HG02973 (cell line): Measurements from ENCODE around the gene C2CD3.
"Not testable (repeated sequence)": the region's sequence is repeated elsewhere in the genome, so short reads cannot be mapped to it uniquely, and the experiment has no call there.

Source experiments
- ATAC-seq: cut with Tn5 transposase; IDR thresholded peaks from one replicate; pipeline ENCODE4 v1.9.1; 2021; ENCODE audit warnings: moderate library complexity; ENCODE audit not compliant: unreplicated experiment

The C2CD3 gene

GRCh38 chr11:74123008-74123448 lies 47.8 kb downstream of the C2CD3 start:
- no peak for ATAC-seq

- no peak for ATAC-seq
Measured at GRCh38 chr11:74121804-74122203, 49.0 kb downstream of the C2CD3 start.

- ATAC-seq: not testable (repeated sequence)
Measured at GRCh38 chr11:74120260-74121035, 50.4 kb downstream of the C2CD3 start.

GRCh38 chr11:74116719-74117118 lies 54.1 kb downstream of the C2CD3 start:
- ATAC-seq: no peak

- ATAC-seq: no peak
Measured at GRCh38 chr11:74112877-74113276, 57.9 kb downstream of the C2CD3 start.

- ATAC-seq: no peak
Measured at GRCh38 chr11:74106124-74106523, 64.7 kb downstream of the C2CD3 start.

GRCh38 chr11:74102321-74102720 lies 68.5 kb downstream of the C2CD3 start:
- no peak for ATAC-seq

GRCh38 chr11:74100735-74101134 lies 70.1 kb downstream of the C2CD3 start:
- no peak for ATAC-seq

GRCh38 chr11:74100231-74100630 lies 70.6 kb downstream of the C2CD3 start:
- ATAC-seq: no peak

- ATAC-seq: no peak
Measured at GRCh38 chr11:74097686-74098237, 73.0 kb downstream of the C2CD3 start.

- ATAC-seq: no peak
Measured at GRCh38 chr11:74094393-74094792, 76.4 kb downstream of the C2CD3 start.

GRCh38 chr11:74092425-74092824 lies 78.4 kb downstream of the C2CD3 start:
- ATAC-seq: no peak

- no peak for ATAC-seq
Measured at GRCh38 chr11:74091549-74091948, 79.3 kb downstream of the C2CD3 start.

- ATAC-seq: no peak
Measured at GRCh38 chr11:74090701-74091100, 80.1 kb downstream of the C2CD3 start.

GRCh38 chr11:74086242-74086884 lies 84.4 kb downstream of the C2CD3 start:
- no peak for ATAC-seq

- ATAC-seq: no peak
Measured at GRCh38 chr11:74085542-74085892, 85.3 kb downstream of the C2CD3 start.

- no peak for ATAC-seq
Measured at GRCh38 chr11:74084796-74085541, 85.8 kb downstream of the C2CD3 start.

- not testable (repeated sequence) for ATAC-seq
Measured at GRCh38 chr11:74083927-74084326, 86.9 kb downstream of the C2CD3 start.

GRCh38 chr11:74081428-74081827 lies 89.4 kb downstream of the C2CD3 start:
- no peak for ATAC-seq

- no peak for ATAC-seq
Measured at GRCh38 chr11:74077193-74077592, 93.6 kb downstream of the C2CD3 start.

- no peak for ATAC-seq
Measured at GRCh38 chr11:74072721-74073120, 98.1 kb downstream of the C2CD3 start.

- no peak for ATAC-seq
Measured at GRCh38 chr11:74072286-74072685, 98.5 kb downstream of the C2CD3 start.
